HG02970 (cell line): ENCODE measurements around the gene TACC2.
A peak's percentile ranks its signal among the peaks of the same experiment; 100 is the strongest.

Source experiments
- ATAC-seq: cut with Tn5 transposase; IDR thresholded peaks from one replicate; pipeline ENCODE4 v1.9.1; 2021; ENCODE audit warnings: mild to moderate bottlenecking, moderate library complexity, moderate number of reproducible peaks; ENCODE audit not compliant: unreplicated experiment, low FRiP score

Gene TACC2

GRCh38 chr10:122257041-122257440 is 268.1 kb downstream of the TACC2 start:
- no peak for ATAC-seq

DNA sequence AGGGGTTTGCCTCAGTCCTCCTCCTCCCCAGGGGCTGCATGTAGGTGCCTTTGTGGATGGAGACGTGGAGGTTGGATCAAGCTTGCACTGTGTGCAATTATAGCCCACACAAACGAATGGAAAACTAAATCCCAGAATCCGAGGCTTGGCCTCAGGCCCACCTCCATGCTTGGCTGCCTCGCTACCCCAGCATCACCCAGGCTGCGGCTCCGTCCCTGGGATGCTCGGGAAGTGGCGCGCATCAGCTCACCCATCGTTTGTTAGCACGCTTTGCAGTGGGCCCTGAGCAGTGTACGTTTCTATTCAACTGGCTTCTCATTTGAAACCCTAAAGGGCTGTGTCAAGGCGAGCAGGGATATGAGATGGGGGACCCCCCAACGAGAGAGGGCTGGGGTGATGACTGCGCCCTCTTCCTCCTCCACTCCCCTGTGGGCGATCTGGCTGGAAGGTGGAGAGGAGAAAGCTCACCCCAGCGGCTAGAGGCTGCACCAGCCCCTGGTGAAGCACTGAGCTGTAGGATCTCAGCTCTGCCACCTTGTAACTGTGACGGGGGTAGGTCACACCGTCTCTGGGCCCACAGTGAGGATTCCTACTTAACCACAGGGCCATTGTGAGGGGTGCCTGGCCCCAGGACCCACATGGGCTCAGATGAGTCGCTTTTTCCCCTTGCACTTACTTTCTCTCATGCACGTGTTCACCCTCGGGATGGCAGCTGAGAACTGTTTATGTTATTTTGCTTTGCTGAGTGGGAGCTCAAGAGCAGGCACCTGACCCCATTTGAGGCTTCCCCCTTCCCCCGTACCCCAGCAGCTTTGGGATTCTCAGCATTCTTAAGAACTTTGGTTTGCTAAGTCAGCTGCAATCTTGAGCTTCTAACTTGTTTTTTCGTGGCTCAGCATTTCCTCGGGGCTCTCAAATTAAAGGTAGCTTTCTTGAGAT is 269.4 kb downstream of the TACC2 start:
- ATAC-seq = no peak

GRCh38 chr10:122259075-122259466 is 270.1 kb downstream of the TACC2 start:
- no peak for ATAC-seq

GRCh38 chr10:122261584-122261983 is 272.6 kb downstream of the TACC2 start:
- no peak for ATAC-seq

DNA sequence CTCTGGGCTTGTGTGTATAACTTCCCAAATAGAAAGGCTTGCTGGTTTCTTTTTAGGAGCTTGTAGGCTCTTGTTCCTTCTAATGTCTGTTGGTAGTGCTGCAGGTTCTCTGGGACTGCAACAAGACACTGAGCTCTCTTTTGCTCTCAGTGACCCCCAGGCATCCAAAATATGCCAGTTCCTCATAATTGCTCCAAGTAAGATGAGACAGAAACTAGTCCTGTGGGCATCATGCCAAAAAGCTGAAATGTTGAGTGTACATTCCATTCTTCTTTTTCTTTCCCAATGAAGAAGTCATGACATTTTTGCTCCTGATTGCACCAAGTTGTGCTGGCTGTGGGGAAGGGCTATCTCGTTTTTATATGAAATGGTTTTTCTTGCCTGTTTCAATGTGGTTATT is 275.0 kb downstream of the TACC2 start:
- no peak for ATAC-seq

DNA sequence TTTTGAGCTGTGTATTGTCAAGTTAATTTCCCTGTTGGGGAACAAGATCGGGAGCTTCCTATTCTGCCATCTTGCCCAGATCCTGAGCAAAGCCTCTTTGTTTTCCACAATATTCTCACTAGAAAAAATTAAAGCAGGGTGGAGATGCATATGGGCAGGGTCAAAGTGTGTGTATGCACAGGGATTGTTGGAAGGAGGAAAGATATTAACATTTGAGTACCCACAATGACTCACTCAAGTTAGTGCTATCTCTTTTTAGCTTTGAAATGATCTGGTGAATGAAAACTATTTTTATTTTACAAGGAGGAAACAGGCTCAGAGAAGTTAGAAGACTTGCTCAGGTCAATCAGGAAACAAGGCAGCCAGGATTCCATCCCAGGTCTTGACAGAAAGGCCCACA is 275.5 kb downstream of the TACC2 start:
- ATAC-seq = no peak

- ATAC-seq = no peak
These were observed 276.0 kb downstream of the TACC2 start for GRCh38 chr10:122264931-122265330.

- no peak for ATAC-seq
These were observed 276.9 kb downstream of the TACC2 start for GRCh38 chr10:122265896-122266295.

DNA sequence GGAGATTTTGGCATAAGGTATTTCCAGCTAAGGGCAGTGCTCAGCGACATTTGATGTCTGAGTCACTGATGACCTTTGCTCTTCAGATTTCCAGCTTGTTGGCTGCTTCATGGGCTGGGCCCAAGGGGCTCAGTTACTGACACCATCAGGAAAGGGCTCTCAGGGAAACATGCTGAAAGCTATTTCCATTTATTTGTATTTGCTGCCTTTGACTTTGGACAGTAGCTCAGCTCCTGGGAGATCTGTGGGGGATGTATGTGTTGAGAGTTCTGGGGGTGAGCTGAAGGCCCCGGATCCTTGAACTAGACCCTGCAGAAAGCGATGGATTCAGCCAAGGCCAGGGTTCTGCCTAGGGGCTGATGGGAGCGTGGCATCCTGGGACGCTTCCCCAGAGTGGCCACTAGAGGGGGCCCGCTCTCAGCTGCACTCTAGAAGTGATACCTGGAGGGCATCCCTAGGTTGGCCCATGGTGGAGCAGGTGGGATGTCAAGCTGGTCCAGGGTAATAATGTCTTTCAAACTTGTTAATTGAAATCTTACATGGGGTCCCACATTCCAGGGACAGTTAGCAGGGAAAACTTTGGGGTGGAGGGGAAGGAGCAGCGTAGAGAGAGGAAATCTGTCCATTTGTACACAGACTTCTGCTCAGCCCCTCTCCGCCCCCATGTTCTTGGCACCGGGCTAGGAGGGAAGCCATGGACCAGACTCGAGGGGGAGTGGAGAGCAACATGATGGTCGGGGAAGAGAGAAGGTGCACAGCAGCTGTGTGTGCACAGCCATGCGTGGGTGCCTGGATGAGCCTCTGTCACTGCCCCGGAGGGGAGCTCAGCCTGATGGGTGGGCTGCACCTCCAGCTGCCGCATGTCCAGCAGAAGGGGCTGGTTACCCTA is 279.1 kb downstream of the TACC2 start:
- peak; percentile 81 for ATAC-seq

GRCh38 chr10:122269059-122269687 is 280.2 kb downstream of the TACC2 start:
- no peak for ATAC-seq

DNA sequence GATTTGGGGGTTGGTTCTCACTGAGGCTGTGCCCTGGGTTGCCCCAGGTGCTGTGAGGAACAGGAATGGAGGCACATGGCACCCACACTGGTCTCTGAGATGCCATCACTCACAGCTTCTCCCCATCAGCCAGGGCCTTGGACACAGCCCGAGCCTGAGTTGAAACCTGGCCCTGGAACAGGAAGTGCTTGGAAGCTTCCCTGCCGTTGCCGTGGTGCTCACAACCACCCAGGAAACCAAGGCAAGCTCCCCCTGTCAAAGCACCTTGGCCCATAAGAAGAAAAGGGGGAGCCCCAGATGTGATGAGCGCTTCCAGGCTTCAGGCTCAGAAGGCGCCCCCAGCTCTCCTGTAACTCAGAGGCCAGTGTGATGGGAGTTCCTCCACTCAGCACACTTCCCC is 282.1 kb downstream of the TACC2 start, which contains the start of gene BTBD16:
Gene BTBD16, plus strand, starts transcription at position 221 of the 400 bp plus-strand sequence. CDS start 3,786 bp downstream, outside the sequence.
- no peak for ATAC-seq

GRCh38 chr10:122273966-122274545 is 285.1 kb downstream of the TACC2 start:
- no peak for ATAC-seq

GRCh38 chr10:122276611-122277208 is 287.7 kb downstream of the TACC2 start:
- ATAC-seq = no peak

DNA sequence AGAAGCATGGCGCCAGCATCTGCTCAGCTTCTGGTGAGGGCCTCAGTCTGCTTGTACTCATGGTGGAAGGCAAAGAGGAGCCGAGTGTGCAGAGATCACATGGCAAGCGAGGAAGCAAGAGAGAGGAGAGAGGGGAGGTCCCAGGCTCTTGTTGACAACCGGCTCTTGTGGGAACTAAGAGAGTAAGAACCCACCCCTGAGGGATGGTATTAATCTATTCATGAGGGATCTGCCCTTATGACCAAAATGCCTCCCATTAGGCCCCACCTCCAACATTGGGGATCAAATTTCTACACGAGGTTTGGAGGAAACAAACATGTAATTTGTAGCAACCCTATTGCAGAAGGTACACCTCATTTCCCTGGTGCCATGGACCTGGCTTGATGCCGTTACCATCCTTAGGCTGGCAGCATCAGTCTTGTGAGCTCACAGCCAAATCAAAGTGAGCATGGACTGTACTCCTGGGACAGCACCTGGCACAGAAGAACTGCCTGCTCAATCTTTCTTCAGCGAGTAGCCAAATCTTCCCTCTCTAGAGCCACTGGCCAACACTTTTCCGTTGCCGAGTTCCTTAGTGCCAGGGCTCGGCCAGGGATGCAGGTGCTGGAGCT is 288.7 kb downstream of the TACC2 start:
- ATAC-seq = no peak

DNA sequence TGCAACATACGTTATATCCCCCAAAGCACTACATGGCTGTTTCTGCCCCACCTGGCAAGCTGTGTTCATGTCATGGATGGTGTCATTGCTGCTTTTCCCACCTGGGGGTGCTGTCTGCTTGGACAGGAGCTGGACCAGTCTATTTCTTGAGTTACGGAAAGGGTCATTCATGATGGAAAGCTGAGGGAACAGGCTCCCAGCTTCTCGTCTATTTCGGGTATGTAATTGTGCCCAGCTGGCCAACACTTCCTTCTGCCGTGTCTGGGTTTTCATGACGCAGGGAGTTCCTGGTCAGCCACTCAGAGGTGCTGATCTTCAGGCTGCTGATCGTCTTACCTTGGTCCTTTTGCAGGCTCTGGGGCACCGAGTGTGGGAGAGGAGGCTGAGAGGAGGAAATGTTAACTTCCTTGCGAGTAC is 290.8 kb downstream of the TACC2 start:
- no peak for ATAC-seq

- ATAC-seq = no peak
These were observed 291.2 kb downstream of the TACC2 start for GRCh38 chr10:122280156-122280555.

- ATAC-seq = no peak
These were observed 292.2 kb downstream of the TACC2 start for GRCh38 chr10:122281018-122281626.

DNA sequence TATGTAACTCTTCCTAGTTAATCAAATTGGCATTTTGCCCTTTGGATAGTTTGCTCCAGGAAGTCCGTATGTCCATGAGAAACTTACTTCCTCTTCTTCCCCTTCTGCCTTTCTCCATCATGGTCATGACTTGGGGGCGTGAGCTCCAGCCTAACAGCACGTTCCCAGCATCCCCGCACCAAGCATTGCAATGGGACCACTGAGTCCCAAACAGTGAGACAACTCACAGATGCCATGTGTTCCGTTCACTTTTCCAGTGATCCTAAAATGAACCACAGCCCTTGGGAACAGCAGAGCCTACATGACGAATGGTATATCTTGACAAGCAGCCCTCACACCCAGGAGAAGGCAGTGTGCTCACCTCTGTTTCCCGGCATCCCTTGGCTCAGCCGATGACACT is 292.8 kb downstream of the TACC2 start:
- ATAC-seq = no peak

- ATAC-seq = no peak
These were observed 293.3 kb downstream of the TACC2 start for GRCh38 chr10:122282253-122282671.
